LNCAP (cell line): Measurements from ENCODE around the gene LRBA.

Experiments
- TF ChIP-seq, protein P1 (sequence below): fragments of 450-650 bp; IDR thresholded peaks from 2 replicates; pipeline ENCODE4 v1.5.1; 2017; ENCODE audit warnings: mild to moderate bottlenecking

LRBA gene

DNA sequence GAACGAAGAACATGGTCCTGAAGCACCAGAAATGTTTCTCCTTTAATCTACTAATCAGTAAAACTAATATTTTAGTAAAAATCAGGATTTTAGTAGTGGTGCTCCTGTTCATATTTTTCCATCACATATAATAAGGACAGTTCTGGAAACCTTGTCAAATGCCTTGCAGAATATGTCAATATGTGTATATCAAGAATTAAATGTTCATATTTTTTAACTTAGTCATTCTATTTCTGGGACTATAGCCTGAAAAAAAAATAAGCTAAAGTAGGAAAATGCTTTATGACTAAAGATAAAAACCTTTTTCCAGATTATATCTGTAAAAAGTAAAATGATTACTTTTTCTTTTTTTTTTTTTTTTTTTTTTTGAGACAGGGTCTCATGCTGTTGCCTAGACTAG, 368.1 kb downstream of the LRBA start:
- TF ChIP-seq, protein P1, sequence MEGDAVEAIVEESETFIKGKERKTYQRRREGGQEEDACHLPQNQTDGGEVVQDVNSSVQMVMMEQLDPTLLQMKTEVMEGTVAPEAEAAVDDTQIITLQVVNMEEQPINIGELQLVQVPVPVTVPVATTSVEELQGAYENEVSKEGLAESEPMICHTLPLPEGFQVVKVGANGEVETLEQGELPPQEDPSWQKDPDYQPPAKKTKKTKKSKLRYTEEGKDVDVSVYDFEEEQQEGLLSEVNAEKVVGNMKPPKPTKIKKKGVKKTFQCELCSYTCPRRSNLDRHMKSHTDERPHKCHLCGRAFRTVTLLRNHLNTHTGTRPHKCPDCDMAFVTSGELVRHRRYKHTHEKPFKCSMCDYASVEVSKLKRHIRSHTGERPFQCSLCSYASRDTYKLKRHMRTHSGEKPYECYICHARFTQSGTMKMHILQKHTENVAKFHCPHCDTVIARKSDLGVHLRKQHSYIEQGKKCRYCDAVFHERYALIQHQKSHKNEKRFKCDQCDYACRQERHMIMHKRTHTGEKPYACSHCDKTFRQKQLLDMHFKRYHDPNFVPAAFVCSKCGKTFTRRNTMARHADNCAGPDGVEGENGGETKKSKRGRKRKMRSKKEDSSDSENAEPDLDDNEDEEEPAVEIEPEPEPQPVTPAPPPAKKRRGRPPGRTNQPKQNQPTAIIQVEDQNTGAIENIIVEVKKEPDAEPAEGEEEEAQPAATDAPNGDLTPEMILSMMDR: no peak

DNA sequence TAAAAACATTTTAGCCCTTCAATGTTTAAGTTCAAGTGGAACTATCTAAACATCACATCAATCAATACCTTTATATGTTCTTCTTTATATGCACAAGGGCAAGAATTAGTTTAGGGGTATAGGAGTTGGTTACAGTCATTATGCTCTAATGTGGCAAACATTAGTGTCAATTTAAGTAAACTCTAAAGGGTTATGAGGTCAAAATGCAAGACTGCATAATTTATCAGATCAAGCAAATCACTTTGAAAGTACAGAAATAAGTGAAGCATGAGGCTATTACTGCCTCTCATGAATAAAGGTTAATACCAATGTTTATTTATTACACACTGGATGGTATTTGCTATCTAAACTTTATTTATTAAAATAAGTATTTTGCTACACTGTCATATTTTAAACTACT, 373.5 kb downstream of the LRBA start:
- TF ChIP-seq, protein P1: no peak

DNA sequence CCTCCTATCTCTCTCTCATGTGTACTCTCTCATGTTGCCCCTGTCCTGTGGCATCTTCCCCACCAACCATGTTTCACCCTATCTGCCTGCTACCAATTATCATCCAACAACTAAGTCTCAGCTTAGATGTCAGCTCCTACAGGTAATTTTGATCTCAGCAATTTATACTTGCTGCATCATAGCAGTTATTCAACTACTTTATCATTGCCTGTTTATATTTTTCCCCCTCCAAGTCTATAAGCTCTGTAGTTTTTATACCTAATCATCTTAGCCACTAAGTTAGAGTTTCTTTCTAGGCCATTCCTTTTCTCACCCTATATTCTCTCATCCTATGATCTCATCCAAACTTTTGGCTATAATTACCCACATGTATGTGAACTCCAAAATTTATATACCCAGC, 382.4 kb downstream of the LRBA start:
- TF ChIP-seq, protein P1: no peak

DNA sequence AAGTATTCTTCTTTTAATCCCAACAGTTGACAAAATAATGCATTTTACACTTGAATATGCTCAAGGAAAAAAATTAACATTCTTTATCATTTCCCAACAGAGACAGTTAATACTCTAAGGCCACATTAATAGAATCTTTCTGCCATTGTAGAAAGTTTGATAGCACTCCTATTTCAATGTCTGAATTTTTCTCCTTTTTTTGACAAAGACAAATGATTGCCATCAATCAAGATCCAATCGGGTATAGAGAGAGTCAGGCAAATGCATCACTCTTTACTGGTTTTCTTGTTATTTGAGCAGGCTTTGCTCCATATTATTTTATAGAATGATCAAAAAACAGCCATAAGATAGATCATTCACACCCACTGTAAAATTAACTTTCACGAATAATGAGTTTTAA, 387.0 kb downstream of the LRBA start:
- TF ChIP-seq, protein P1: no peak

DNA sequence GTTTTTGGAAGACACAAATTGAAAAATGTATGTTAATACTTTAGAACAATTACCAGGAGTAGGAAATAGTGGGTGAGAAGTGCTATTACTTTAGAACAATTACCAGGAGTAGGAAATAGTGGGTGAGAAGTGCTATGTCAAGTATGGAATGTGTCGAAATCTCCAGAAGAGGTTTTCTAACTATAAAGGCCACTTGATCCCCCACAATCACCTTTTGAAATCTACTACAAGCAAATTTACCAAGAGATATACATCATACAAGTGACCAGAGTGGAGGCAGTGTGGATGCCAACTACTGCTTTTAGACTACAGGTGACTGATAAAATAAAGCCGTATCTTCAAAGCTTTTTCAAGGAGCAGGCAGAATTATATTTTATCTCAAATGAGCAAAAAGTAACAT, 390.1 kb downstream of the LRBA start:
- TF ChIP-seq, protein P1: no peak

DNA sequence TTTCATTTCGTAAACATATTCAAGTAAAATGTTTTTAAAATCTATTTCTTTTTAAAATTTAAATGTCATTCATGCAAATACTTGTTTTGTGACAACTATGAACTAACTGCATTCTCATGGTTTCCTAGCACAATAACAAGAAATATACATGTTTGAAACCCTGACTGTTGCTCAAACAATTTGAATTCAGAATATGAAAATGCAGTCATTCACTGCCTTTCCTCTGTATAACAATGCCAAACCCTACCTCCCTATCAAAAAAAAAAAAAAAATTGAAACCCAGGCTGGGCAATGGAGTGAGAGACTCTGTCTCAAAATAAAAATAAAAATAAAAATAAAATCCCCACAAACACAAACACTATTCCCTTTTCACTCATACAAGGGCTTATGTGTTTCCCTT, 391.0 kb downstream of the LRBA start:
- TF ChIP-seq, protein P1: no peak

DNA sequence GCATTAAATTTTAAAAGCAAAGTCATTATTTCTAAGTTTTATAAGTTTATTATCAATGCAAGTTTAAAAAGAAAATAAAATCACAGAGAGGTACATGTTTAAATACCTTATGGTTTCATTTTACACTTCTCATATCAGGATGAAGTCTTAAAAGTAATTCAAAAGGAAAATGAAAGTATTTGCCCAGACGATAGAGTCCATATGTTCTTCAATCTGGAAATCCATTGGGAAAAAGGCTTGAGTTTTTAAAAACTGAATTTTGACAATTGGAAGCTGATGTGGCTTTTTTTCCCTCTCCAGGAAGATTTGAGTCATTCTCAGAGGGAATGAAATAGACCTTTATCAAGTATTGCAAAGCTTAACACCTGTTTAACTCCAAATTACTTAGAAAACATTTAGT, 396.0 kb downstream of the LRBA start:
- TF ChIP-seq, protein P1: no peak

DNA sequence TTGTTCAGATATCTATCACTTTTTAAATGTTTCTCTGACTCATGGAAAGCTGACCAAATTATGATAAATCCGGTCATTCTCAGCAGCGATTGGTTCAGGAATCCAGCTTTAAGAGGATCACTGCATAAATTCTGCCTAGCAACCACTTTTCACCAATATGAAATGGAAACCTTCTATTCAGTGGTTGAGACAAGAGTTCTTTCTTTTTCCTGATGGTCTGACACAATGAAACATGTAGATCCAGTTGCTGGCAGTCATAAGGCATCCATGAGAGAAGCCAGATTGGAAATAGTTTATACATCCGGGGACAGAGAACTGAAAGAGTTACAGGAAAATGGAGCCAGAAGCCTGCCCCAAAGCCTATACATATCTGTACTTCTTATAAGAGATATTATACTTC, 406.0 kb downstream of the LRBA start:
- TF ChIP-seq, protein P1: no peak
